Transverse colon (tissue), 3 donors: Measurements from ENCODE around the gene MUC6.
"Not testable (repeated sequence)": the region's sequence is repeated elsewhere in the genome, so short reads cannot be mapped to it uniquely, and the experiment has no call there.

Source experiments
- POLR2A ChIP-seq: fragments of 450-650 bp; IDR thresholded peaks from one replicate; pipeline ENCODE4 v1.6.1; 2016; ENCODE audit warnings: antibody characterized with exemption, mild to moderate bottlenecking, moderate library complexity
- TF ChIP-seq, protein P1 (sequence below), 5 experiments: fragments of 200-600 bp in 3 of 5; fragments of 450-650 bp in 2 of 5; sonication (generic) in 3 of 5; IDR thresholded peaks; 1 replicate in 2 of 5; 2 replicates in 3 of 5; pipeline ENCODE4 v1.5.1; 2016 to 2017; ENCODE audit warnings: antibody characterized with exemption in 5 of 5, inconsistent platforms in 3 of 5, mild to moderate bottlenecking in 2 of 5, moderate library complexity in 1 of 5

DNA sequence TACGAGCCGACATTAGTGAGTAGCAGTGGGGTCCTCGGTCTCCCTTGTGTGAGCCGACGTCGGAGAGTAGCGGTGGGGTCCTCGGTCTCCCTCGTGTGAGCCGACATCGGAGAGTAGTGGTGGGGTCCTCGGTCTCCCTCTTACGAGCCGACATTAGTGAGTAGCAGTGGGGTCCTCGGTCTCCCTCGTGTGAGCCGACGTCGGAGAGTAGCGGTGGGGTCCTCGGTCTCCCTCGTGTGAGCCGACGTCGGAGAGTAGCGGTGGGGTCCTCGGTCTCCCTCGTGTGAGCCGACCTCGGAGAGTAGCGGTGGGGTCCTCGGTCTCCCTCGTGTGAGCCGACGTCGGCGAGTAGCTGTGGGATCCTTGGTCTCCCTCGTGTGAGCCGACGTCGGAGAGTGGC, 61.1 kb downstream of the MUC6 start:
- TF ChIP-seq, protein P1, sequence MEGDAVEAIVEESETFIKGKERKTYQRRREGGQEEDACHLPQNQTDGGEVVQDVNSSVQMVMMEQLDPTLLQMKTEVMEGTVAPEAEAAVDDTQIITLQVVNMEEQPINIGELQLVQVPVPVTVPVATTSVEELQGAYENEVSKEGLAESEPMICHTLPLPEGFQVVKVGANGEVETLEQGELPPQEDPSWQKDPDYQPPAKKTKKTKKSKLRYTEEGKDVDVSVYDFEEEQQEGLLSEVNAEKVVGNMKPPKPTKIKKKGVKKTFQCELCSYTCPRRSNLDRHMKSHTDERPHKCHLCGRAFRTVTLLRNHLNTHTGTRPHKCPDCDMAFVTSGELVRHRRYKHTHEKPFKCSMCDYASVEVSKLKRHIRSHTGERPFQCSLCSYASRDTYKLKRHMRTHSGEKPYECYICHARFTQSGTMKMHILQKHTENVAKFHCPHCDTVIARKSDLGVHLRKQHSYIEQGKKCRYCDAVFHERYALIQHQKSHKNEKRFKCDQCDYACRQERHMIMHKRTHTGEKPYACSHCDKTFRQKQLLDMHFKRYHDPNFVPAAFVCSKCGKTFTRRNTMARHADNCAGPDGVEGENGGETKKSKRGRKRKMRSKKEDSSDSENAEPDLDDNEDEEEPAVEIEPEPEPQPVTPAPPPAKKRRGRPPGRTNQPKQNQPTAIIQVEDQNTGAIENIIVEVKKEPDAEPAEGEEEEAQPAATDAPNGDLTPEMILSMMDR (IDR thresholded peaks at IDR 0.05) = not testable (repeated sequence)
- TF ChIP-seq POLR2A = not testable (repeated sequence)
